Activated CD8-positive, alpha-beta memory T cell treated with anti-CD3 and anti-CD28 coated beads for 1 hour (primary cell): ENCODE results near the gene CDC26.

Experiments used
- DNase-seq, 2 donors: peaks; one replicate each; pipeline ENCODE4 v3.0.0-alpha.2; 2020; ENCODE audit warnings: low read depth in 1 of 2; ENCODE audit errors: extremely low read depth in 1 of 2

CDC26 gene

DNA sequence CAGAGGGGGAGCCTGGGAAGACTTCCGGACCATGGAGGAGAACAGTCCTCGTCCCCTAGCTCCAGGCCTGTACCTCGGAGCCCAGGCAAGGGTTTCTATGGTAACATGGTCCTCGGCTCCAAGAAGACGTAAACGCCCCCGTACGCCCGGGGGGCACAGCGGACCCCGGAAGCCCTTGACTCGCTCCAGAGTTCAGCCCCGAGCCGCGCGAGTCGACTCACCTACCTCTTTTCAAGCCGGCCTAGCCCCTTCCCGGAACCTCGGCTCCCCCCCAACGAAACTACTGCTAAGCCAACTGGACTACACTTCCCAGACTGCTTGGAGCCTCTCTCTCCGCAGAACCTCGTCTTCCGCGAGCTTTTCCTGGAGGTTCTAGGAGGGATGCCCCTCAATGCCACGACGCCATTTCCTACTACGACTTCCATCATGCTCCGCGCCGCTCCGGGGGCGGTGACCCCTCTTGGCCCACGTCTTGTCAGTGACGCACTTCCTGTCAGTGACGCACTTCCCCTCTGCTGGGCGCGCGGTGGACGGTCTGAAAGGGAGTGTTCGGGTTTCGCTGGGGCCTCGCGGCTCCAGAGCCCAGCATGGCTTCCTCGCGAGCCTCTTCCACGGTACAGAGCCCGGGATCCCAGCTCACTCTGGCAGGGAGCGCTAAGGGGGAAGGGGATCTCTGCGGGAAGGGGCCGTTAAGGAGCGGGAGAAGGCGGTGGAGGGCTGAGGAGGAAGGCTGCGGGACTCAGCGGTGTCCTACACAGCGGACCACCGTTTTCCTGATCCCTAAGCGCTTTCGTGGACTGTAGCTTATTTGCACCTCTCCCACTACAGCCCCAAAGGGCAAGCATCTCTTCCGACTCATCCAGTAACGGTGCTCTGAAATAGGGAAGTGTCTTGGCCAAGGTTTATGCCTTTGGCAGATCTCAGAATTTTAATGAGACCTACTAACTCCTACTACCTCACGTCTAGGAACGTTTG, at the start of gene CDC26, which contains the start of gene PRPF4:
Gene CDC26, minus strand, starts transcription at position 416 of the 975 bp plus-strand sequence. CDS start 3,065 bp downstream, outside the sequence.
Gene PRPF4, plus strand, starts transcription at position 502 of the 975 bp plus-strand sequence. Its CDS starts 86 bp downstream, at position 588.
- DNase-seq: peak; percentile 91 to 92

DNA sequence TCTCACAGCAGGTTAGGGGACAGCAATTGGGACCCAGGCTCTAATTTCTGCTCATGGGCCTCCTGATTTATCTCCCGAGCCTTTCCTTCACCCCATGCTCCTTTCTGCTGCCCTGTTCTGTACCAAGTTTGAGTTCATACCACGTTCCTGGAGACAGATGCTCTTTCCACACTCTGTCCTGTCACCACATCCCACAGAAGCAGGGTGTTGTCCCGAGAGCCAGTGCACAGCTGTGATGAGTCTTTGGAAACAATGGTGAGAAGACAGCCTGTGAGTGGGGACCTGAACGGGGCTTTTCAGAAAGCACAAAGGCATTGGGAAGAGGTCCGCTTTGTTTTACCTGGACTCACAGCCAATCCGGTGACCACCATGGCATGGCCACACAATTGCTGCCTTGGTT, 47.3 kb upstream of the CDC26 start:
- no peak for DNase-seq

DNA sequence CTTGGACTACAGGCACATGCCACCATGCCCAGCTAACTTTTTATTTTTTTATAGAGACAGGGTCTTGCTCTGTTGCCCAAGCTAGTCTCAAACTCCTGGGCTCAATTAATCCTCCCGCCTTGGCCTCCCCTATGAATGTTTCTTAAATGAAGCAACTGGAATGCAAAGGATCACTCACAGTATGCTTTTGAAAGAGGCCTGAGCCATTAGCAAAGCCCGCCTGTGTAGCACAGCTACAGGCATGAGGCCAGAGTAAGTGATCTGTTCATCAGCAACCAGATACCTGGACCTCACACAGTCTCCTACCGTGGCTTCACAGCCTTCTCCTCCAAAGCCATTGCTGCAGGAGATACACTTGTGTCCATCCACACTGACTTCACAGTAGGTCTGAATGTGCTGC, 44.7 kb upstream of the CDC26 start:
- DNase-seq: no peak

DNA sequence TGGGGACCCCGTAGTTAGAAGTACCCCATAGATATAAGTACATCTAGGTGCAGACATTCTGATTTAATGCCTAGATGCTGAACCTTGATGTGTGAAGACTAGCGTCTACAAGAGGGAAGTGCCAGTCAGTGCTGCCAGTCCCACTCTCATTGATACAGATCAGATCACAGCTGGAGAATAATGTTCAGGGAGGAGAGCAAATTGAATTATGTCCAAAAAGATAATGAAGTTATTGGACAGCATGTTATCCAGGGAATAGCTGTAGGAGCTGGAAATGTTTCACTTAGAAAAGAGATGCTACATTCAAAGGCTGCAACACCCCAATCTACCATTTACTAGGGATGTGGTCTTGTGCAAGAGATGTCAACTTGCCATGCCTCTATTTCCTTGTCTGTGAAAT, 43.7 kb upstream of the CDC26 start:
- no peak for DNase-seq

DNA sequence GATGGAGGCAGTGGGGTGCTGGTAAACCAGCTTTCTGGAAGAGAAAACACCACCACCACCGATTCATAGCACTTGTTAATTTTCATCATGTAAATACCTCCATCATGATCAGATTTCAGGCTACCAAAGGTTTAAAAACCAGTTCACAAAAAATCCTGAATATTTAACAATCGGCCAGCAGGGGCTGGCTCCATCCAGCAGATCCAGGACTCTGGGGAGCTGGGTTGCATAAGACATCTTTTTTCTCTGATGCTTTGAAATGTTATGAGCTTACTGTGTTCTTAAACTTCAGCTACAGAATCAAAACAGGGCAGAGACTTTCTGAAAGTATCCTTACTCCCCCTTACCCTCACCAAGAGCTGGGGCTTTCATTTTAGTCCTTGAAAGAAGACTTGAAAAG, 42.4 kb upstream of the CDC26 start:
- DNase-seq: no peak

DNA sequence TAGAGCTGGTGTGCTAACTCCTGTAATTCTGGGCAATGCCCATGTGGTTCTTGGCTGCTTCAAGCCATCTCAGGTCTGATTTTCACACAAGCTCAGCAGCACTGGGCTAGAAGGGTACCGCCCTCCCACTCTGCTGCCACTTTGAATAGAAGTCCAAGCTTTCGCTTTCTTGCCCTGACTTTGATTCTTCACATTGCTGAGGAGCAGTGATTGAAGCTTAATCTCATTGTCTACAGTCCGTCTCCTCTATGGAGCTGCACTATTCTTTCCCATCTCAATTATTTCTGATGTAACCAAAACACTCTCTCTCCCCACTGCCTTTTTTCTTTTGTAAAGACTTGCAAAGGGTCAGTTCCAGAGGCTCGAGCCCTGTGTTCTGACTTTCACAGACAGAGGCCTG, 40.7 kb upstream of the CDC26 start:
- no peak for DNase-seq

DNA sequence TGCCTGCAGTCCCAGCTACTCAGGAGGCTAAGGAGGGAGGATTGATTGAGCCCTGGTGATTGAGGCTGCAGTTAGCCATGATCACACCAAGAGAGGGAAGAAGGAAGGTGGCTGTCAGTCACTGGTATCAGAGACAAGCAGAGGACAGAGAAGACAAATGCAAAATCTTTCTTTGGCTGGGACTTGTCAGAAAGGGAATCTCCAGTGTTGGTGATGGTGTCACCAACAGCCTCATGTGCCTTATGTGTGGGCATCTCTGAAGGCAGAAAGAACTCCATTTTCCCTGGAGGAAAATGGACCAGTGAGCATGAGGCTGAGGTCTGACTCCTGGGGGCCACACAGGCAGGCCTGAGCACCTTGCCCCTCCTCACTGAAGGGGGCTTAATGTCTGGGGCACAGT, 39.9 kb upstream of the CDC26 start:
- DNase-seq: no peak

DNA sequence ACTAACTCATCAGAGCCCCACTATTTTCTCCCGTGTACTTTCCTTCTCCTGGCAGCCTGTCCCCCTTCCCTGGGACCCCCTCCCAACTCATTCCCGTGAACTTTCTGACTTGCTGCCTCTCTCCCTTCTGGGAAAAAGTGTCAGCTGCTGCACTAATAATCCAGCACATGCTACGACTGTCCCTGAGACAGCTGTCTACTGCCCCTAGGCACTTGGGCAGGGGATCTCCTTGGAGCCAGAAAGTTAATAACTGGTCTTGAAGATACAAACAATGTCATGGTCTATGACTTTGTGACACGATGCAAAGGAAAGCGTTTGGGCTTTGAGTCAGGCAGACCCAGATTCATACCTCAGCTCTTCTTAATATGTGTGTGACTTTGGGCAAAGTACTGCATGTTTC, 37.9 kb upstream of the CDC26 start:
- DNase-seq: no peak

DNA sequence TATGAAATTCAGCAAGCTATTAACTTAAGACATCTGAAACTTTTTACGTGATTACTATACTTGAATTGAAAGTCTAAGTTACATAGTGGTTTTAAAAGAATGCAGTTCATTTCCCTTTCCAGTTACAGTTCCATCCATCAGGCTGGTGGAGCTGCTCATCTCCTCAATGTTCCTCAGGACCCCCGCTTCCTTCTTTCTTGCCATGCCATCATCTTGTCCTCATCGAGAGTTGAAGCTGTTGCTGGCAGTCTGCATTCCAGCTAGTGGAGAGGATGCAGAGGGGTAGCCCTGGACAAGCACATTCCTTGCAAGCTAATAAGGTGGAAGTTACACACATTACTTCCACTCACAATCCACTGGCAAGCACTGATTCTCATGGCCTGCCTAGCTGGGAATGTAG, 36.6 kb upstream of the CDC26 start:
- DNase-seq: no peak

DNA sequence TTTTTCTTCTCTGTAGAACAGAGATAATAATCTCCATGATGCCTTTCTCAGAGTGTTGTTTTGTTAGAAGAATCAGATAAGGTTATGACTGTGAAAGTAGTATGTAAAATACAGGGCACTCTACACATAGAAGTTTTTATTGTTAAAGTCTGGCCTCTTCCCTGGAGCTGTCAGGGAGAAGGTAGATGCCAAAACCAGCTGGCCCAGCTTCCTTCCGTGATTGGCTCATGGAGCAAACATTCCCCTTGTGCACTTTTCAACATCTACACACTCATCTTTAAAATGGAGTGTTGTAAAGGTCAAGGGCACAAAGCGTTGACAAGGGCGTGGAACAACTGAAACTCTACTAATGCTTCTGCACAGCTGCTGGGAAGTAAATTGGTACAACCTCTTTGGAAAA, 35.2 kb upstream of the CDC26 start:
- DNase-seq: no peak

DNA sequence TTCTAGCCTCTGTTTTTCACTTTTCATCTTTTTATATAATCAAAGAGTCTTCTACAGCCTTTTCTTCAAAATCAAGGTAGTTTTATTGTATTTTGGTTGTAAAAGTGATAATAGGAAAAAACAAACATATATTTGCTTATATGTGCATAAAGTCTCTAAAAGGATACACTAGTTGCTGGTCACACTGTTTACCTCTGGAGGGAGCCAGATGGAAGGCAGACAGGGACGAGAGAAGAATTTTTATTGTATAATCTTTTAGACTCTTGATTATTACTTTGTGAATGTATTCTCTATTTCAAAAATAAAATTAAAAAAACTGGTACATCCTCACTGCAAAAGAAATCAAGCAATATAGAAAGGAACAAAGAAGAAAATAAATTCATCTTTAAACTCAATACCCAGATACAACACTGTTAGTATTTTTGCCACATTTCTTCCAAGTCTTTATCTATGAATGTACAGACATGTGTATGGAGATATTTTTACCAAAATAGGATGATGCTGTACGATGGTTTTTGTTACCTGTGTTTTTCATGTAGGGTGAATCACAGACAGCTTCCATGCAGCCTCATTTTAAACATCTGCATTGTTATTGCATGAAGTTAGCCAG, 33.9 kb upstream of the CDC26 start:
- no peak for DNase-seq

DNA sequence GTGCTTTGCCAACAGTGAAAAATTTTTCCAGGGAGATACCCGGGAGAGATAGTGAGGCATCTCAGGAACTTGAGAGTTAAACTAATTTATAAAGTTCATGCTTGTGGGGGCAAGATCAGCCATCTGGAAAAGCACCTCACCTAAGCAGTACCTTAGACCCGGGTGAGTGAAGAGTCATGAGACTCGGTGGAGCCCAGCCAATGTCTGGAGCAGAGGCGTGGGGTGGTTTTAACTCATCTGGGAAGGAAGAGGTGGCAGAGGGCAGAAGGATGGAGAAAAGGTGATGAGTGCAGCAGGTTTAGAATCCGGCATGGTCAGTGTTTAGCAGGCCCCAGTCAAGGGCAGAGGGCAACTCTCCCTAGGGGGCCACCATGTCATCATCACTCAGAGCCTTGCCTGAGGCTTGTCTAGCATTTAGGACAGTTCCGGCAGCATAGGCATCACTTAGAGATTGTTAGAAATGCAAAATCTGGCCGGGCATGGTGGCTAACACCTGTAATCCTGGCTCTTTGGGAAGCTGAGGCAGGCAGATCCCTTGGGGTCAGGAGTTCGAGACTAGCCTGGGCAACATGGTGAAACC, 32.1 kb upstream of the CDC26 start:
- no peak for DNase-seq

DNA sequence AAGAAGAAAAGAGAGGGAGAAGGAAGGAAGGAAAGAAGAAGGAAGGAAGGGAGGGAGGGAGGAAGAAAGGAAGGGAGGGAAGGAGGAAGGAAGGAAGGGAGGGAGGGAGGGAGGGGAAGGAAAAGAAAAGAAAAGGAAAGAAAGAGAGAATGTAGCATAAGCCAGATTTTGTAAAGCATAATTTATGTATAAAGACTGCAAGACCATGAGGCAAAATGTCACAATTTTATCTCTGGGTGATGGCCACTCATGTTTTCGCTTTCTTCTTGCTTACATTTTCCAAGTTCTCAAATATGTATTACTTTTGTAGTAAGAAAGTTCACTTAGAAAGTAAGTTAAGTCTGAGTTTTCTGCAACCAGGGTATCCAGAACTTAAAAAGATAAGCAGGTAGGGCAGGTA, 31.2 kb upstream of the CDC26 start:
- DNase-seq: no peak

DNA sequence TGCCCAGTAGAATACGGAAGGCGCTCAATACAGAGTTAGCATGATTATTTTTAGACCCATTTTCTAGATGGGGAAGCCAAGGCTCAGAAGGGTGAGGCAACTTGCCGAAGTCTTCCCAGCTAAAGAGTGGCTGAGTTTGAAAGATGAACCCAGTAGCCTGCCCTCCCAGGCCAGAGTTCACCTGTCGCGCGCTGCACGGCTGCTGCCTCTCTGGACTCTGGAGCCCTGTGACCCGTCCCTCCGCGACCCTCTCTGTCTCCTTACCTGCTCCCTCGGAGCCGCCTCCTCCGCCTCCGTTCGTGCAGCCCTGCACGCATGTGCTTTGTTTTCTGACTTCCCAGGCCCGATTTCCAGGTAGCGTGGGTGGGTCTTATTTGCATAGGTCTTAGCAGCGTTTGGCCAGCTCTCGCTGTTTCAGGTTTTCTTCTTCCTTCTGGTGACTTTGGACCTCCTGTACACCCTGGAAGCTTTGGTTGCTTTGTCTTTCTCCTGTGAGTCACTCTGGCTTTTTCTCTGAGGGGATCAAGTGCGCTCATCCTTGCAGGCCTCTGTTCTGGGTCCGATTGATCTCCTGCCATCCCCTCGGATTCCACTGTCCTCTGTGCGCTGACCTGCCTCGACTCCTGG, 27.5 kb upstream of the CDC26 start, which contains the start of gene RNF183:
Gene RNF183, minus strand, starts transcription at position 585 of the 627 bp plus-strand sequence. CDS start 5,192 bp downstream, outside the sequence.
- no peak for DNase-seq

DNA sequence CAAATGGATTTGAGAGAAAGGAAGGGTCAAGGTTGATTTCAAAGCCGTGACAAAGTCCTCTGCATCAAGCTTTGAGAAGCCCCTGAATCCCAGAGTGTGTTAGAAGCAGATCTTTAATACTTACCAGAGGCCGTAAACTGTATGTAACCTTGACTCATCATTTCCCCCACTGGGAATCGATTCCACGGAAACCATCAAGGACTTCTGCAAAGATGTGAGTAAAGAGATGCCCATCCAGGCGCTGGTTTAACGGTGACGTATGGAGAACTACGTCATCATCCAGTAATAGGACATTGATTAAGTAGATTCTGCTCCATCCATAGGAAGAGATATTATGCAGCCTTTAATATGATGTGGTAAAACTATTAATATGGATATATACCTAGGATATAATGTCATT, 26.2 kb upstream of the CDC26 start:
- no peak for DNase-seq

DNA sequence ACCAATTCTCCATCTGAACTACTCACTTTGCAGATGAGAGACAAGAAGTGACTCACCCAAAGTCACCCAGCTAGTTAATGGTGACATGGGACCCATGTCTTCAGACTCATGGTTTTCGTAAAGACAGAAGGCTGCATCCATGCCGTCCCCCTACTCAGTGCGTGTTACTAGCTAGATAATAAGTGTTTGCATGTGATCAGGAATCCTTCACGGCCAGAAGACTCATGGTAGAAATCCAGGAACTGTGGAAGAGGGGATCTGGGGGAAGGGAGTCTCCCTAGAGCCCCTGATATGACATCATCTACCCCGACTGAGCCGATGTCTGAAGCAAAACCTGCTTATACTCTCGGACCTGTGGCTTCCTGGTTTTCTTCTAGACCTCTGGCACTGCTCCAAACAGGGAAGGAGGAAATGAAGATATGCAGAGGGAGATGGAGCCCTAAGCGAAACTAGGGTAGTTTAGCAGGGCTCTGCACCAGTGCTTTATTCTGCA, 24.5 kb upstream of the CDC26 start:
- no peak for DNase-seq

DNA sequence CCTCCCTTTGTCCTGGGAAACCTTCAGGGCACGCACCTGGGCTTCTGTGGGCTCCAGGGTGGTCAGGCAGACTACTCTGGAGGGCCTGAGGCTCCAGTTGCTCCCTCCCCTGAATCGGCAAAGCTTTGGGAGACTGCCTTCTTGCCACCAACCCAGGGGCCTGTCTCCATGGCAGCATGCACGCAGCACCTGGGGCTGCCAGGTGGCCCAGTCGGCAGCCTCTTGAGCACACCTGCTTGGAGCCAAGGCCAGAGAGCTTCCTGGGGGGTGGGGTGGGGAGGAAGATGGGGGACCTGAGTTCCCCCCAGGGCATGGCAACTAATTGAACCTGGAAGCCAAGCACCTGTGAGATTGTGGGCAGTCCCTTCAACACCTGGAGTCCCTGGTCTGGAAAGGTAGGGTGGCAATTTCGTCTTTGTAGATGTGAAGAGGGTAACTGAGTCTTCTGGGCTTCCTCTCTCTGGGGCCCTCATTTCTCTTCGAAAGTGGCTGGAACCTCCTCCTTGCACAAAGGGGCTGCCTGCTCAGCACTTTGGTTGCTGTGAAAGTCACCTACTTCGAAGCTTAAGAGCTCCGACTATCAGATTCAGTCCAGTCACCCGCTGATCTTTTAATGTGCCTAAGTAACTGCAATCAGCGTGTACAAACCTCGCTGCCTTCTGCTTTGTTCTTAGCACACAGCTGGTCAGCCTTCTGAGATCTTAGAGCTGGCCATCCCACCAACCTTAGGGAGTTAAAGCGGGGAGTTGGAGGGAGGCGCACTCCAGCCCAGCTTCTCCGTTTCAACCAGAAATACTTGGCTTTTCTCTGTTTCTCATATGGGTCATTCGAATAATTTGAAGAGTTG, 23.8 kb upstream of the CDC26 start:
- no peak for DNase-seq

DNA sequence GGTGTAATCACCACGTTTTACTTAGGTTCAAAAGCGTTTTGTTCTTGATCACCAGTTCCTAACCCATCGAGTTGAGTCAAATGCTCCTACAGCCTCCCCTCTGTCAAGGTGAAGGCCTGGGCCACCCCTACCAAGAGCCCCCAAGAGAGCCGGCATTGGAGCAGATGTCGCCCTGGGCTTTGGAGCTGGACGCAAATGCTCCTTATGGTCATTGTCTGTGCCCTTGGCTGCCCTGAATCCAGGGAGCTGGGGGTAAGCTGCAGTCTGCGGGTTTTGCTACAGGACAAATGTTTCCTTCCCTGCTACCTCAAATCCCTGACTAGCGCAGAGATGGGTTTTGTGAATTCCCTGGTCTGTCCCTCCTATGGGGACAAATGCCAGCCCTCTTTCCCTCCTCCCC, 22.9 kb upstream of the CDC26 start:
- no peak for DNase-seq

DNA sequence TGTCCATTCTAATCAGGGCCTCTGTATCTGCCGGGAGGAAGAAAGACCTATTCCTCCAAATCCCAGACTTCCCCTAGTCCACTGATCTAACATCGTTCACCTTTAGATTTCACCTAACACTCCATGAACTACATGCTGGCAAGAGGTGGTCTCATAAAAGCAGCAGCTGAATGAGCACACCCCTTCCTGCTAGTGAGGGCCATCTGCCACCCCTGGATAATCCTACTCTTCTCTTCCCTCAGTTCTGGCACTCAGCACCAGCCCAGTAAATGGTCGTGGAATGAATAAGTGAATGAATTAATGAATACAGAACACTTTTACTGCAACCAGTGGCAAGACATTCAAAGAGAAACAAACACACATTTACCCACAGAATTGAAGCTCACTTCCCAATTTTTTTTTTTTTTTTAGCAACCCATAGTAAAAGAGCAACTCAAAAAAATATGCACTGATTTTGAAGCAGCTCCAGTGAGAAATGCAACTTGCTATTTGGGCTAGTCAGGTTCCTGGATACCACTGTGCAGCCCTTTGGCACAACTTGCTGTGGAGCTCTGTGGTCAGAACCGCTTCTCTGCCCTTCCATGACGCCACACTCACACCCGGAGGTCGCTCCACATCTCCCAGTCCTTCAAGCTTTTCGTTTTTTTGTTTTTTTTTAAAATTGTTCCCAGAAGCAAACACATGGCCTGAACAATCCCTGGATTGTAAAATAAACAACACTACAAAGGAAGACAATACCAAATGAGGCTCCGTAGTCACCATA, 21.6 kb upstream of the CDC26 start:
- DNase-seq: no peak
